Femur (tissue), 1 donor: ENCODE results near the gene NOS1AP.

Experiments
- DNase-seq: peaks from one replicate; pipeline ENCODE4 v3.0.0-alpha.2; 2017

Gene NOS1AP

GRCh38 chr1:162264108-162264507 is 194.6 kb downstream of the NOS1AP start:
- DNase-seq: no peak

GRCh38 chr1:162265983-162266382 is 196.5 kb downstream of the NOS1AP start:
- DNase-seq: no peak

DNA sequence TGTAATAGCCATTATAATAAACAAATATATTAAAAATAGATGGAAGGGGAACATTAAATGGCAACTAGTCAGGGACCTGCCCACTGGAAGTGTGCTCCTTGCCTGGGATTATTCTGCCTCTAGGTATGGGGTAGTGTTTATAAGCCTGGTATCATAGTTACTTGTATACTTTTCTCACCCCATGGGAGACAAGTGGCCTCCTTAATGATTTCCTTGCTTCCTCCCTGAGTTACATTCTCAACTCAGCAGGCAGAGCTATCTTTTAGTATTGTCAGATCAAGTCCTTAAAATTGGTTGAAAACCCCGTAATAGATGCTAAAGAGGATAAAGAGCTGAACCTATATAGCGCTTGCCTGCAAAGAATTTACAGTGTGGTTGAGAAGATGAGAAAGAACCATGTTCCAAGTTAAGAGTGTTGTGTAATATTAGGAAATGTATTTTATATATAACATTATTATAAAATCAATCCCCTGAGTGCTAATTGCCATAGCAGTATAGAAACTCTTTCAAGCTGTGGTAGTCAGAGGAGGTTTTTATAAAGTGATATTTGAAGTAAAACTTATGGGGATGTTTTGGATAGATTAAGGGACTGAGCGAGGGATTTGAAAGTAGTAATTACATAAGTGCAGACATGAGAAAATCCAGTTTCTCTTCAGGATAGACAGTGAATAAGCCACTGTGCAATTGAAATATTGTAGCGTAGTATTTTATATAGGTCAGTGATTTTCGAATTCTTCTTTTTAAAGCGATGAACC is 200.7 kb downstream of the NOS1AP start:
- DNase-seq: no peak

GRCh38 chr1:162271972-162272371 is 202.5 kb downstream of the NOS1AP start:
- DNase-seq: no peak

DNA sequence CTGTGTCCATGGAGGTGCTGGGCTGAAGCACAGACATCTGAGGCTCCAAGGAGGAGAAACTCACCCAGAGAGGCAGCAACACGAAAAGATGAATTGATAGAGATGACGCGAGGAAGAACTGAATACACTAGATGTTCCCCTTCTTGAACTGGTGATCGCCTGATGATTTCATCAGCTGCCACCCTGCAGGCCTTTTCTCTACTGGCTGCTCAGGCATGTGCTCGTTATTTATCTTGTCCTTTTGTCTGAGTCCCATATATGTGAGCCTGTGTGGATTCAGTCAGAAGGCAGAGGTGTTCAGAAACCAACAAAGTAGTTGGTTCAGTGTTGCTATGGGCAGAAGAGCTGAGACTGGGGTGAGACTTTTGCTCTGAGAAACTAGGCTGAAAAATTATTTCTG is 202.9 kb downstream of the NOS1AP start:
- DNase-seq: no peak

DNA sequence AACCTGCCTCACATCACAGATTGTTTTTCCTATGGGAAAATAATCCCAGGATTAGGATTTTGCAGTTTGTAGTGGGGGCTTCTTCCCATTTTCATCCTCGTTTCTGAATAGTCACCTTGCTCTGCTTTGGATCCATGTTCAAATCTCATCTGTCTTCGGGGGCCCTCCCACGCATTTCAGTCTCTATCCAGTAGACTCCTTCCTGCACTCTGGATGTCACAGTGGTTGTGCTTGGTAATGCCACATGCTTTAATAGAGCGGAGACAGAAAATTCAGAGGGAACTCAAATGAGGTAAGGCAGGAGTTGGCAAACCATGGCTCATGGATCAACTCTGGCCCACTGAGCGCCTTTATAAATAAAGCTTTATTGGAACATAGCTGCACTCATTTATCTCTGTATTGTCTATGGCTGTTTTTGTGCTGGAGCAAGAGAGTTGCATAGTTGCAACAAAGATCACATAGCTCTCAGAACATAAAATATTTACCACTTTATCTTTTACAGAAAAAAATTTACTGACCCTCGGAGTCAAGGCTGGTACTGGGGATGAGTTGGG is 206.2 kb downstream of the NOS1AP start:
- no peak for DNase-seq

DNA sequence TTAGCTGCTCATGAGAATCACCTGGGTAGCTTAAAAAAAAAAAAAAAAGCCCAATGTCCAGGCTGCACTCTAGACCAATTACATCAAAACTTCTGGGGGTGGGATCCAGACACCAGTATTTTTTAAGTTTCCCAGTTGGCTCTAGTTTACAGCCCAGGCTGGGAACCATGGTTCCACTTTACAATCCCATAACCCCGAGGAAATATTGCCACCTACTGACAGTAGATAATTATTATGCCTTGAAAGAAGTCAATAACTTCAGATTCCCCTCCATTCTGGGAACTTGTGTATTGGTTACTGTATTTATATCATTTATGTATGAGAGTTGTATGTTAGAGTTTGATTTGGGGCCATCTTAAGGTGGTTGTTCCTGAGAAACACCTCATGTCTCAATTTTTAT is 207.0 kb downstream of the NOS1AP start:
- no peak for DNase-seq

DNA sequence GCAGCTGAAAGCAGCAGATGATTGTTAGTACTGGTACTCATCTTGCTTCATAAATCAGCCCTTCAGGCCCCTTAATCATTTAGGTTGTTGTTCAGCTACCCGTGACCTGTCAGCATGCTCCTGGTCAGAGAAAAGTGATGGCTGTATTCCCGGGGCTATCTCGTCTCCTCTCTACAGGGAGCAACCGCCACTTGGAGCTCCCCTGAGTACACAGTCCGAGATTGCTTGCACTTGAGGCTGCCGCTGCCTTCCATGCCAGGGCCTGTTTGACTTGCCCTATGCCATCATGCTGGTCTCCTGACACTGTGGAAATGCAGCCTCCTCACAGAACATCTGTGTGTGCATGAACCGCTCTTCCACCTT is 209.6 kb downstream of the NOS1AP start:
- DNase-seq: no peak

DNA sequence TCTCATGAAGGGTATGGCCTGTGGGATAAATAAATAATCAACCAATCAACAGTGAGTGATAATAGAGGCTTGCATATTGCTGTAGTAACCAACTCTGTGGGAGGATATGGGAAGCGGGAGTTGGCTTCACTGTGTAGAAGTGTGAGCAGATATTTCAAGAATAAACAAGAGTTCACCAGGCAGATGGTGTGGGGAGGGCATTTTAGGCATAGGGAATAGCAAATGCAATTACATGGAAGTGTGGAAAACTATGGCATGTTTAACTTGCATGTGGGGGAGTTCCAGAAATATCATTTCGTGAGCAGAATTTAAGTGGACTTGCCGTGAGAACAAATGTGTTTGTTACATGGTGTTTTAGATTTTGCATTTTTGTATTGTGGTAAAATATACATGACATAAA is 211.9 kb downstream of the NOS1AP start:
- no peak for DNase-seq

DNA sequence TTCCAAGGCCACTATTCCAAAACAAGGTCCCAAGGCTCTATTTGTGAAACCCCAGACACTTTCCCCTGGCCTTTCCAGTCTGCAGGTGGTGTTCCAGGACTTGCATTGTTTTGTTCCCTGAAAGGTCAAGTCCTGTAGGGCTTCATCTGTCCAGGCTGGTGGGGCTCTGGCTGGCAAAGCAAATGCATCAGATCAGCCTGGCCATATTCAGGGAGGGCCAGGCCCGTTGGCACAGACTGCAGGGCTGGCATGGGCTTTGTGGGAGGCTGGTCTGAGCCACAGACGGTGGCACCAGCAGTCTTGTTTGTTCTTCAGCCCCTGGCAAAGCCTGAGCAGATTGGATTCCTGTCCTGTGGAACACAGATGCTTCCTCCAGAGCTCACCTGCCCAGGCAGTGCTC is 214.2 kb downstream of the NOS1AP start:
- DNase-seq: no peak

- no peak for DNase-seq
Measured at GRCh38 chr1:162284206-162284955, 214.9 kb downstream of the NOS1AP start.

GRCh38 chr1:162285149-162285561 is 215.7 kb downstream of the NOS1AP start:
- no peak for DNase-seq

- no peak for DNase-seq
Measured at GRCh38 chr1:162291000-162291399, 221.5 kb downstream of the NOS1AP start.

- no peak for DNase-seq
Measured at GRCh38 chr1:162292422-162292849, 222.9 kb downstream of the NOS1AP start.

DNA sequence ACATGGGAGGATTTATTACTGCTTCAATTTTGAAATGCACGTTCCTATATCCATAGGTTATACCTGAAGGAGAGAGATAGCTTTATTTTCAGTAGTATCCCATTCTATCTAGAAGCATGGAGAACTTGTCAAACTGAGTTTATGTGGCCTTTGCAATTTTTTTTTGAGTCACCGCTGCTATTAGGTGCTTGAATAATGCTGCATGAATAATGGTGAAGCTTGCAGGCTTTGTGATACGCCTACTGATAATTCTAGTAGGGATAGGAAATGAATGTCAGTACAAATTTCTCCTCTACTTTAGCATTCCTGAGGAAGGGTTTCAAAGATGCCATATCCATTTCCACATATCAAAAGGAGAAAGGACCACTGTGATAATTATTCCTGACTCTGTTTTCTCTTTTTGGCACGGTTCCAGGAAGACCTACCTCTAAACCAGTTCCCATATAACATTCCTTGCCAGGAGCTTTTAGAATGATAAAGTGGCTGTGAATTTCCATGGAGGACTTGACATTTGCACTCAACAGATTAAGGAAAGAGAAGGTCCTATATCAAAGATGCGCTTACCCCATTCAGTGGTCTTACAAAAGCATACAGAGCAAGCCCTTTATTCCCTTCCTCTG is 223.7 kb downstream of the NOS1AP start:
- no peak for DNase-seq

DNA sequence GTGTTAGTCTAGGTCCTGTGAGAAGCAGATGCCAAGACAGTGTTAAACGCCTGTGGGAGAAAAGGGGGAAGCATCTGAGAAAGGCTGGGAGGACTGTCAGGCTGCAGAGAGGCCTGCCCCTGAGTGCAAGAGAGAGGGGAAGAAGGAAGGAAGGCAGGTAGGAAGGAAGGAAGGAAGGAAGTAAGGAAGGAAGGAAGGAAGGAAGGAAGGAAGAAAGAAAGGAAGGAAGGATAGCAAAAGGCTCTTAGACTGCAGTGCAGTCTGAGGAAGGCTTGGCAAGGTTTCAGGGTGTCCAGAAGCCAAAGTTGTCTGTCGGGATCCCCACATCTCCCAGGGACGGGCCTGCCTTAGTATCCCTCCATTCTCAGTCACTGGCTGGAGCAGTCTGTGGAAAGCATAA is 224.5 kb downstream of the NOS1AP start:
- no peak for DNase-seq

DNA sequence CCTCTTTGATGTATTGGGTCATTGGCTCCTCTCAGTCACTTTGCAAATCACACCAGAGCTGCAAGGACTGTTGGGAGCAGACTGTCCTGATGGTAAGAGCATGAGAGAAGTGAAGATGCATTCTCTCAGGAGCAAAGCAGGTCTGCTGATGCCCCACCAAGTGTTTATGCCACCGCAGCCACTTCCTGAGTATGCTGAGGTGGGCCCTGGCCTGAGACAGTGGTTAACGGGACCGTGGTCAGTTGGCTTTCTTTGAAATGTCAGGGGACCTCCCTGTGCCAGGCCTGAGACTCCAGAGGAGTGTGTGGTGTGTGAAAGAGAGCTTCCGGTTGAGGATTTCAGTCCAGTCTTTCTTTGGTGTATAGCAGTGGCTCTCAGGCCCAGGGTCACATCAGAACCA is 227.7 kb downstream of the NOS1AP start:
- DNase-seq: no peak

DNA sequence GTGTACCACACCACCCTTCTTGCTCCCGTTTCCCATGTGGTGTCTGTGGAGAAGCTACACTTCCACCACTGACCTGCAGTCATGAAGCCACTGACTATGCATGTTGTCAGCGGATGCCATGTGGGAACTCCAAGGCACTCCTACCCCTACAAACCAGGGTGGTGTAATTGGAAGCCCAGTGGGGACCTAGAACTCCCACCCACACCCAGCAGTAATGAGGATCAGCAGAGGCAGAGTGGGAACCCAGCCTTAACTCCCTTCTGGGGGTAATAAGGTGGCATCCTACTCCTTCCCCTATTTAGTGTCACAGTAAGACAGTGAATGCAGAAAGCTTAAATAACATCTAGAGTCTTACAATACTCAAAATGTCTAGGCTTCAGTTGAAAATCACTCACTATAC is 228.8 kb downstream of the NOS1AP start:
- no peak for DNase-seq

DNA sequence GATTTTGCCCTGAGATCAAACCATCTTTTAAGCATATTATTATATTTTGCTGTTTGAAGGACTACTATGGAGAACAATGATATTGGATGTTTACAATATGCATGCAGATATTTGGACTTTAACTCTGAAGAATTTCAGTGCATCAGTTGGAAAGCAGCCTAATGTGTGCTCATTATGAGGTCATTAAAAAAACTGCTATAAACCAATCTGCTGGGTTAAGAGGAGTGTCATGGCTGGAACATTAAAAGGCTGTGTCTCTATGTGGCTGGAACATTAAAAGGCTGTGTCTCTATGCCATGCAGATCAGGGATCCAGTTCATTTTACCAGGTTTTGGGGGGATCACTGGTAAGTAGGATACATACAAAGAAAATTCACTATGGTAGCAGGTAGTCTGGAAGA is 229.5 kb downstream of the NOS1AP start:
- DNase-seq: no peak

DNA sequence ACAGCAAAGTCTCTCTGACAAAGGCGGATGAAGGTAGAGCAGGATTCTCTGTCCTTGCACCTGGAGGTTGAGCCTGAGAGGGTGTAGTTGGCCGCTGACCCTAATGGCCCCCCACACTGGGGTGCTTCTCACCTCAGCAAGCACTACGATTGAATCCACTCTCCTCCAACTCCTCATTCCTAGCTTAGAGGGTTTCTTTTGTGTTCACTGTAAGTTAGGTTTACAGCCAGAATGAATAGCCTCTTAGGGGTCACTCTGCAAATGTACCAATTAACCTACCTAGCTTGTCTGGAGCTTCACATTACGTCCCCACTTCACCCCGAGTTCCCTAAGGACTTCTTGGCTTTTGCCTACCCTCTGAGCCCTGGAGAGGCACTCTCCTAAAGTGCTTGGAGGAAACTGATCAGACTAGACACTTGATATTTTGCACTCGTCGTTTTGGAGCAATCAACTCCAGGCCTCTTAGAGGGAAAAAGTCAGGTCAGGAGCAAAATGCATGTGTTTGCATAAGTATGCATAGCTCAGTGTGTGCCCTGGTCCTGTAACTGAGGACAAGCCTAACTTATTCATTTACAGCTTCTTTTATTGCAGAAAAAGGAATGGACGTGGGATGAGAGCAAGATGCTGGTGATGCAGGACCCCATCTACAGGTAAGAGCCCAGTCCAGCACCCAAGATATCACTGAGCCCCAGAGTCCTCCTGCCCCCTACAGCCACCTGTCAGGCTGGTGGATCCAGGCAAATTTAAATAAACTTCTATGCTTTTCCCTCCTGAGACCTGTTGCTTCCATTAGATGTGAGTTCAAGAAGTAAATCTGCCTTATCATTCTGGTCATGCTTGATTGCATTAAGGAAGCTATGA is 230.8 kb downstream of the NOS1AP start:
- DNase-seq: no peak

DNA sequence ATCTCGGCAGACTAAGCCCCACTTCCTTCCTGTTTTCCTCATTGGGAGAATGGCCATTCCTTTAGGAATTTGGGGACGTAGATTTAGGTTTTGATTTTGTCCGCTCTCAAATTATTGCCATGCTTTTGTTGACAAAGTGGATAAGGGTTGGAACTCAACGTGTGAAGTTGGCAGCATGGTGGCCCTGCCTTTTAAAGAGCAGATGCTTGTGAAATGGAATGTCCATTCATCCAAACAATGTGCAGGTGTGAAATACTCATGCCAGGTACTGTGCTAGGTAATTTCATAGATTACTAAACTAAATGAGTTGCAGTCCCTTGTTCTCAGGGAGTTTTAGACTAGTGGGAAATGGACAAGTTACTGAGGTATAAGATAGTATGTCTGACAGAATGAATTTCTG is 232.2 kb downstream of the NOS1AP start:
- DNase-seq: no peak

DNA sequence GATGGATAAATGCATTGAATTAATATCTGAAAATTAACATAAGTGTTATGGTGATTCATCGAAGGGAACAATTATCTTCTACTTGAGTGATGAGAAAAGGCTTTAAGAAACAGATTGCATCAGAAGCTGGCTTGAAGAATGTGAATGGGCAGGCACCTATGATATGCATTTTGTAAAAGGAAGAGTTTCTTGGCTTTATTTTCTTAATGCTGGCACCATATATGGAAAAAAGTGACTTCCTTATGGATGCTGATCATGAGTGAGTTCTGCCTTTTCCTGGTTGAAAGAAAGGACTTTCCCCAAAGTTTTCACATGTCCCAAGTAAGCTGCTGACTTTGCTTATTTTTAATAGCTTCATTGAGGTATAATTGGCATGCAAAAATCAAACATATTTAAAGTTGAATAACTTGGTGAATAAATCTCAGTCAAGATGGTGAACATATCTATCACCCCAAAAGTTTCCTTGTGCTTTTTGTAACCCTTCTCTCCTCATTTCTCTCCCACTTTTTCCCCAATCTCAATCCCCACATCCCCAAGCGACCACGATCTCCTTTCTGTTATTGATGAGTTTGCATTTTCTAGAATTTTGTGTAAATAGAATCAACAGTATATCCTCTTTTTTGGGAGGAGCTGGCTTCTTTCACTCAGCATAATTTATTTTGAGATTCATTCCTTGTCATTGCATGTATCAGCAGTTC is 233.0 kb downstream of the NOS1AP start:
- no peak for DNase-seq
